HG03575 (cell line): Measurements from ENCODE around the gene USP11.

Experiments used
- ATAC-seq: cut with Tn5 transposase; IDR thresholded peaks from one replicate; pipeline ENCODE4 v1.9.1; 2021; ENCODE audit not compliant: unreplicated experiment, insufficient number of reproducible peaks, low FRiP score; ENCODE audit errors: extremely low read depth

Gene USP11

GRCh38 chrX:47201345-47201944, 31.4 kb upstream of the USP11 start:
- ATAC-seq = no peak

GRCh38 chrX:47202316-47202715, 30.5 kb upstream of the USP11 start:
- no peak for ATAC-seq

GRCh38 chrX:47202877-47203276, 29.9 kb upstream of the USP11 start:
- ATAC-seq = no peak

- ATAC-seq = no peak
Observed at GRCh38 chrX:47204970-47205369, 27.8 kb upstream of the USP11 start.

GRCh38 chrX:47206316-47206715, 26.5 kb upstream of the USP11 start:
- ATAC-seq = no peak

GRCh38 chrX:47208108-47208507, 24.7 kb upstream of the USP11 start:
- no peak for ATAC-seq

- ATAC-seq = no peak
Observed at GRCh38 chrX:47209508-47210238, 23.1 kb upstream of the USP11 start.

- ATAC-seq = no peak
Observed at GRCh38 chrX:47210661-47211425, 22.0 kb upstream of the USP11 start.

GRCh38 chrX:47212381-47213293, 20.2 kb upstream of the USP11 start:
- ATAC-seq = no peak

- ATAC-seq = no peak
Observed at GRCh38 chrX:47214435-47215077, 18.3 kb upstream of the USP11 start.

GRCh38 chrX:47215291-47215900, 17.4 kb upstream of the USP11 start:
- no peak for ATAC-seq

GRCh38 chrX:47216393-47216925, 16.4 kb upstream of the USP11 start:
- no peak for ATAC-seq

- no peak for ATAC-seq
Observed at GRCh38 chrX:47217121-47217851, 15.5 kb upstream of the USP11 start.

GRCh38 chrX:47217852-47218279, 14.9 kb upstream of the USP11 start:
- ATAC-seq = peak; percentile 56

GRCh38 chrX:47218280-47218919, 14.4 kb upstream of the USP11 start, which contains the start of gene CDK16:
TSS of gene CDK16 (plus strand) at chrX:47218681. CDS start at chrX:47223558, 4,877 bp downstream.
- peak; percentile 17 for ATAC-seq

- ATAC-seq = no peak
Observed at GRCh38 chrX:47218920-47219815, 13.6 kb upstream of the USP11 start.
